ENCODE measurements around the gene DYNC1H1.
"Not testable (repeated sequence)": the region's sequence is repeated elsewhere in the genome, so short reads cannot be mapped to it uniquely, and the experiment has no call there.

The DYNC1H1 gene

DNA sequence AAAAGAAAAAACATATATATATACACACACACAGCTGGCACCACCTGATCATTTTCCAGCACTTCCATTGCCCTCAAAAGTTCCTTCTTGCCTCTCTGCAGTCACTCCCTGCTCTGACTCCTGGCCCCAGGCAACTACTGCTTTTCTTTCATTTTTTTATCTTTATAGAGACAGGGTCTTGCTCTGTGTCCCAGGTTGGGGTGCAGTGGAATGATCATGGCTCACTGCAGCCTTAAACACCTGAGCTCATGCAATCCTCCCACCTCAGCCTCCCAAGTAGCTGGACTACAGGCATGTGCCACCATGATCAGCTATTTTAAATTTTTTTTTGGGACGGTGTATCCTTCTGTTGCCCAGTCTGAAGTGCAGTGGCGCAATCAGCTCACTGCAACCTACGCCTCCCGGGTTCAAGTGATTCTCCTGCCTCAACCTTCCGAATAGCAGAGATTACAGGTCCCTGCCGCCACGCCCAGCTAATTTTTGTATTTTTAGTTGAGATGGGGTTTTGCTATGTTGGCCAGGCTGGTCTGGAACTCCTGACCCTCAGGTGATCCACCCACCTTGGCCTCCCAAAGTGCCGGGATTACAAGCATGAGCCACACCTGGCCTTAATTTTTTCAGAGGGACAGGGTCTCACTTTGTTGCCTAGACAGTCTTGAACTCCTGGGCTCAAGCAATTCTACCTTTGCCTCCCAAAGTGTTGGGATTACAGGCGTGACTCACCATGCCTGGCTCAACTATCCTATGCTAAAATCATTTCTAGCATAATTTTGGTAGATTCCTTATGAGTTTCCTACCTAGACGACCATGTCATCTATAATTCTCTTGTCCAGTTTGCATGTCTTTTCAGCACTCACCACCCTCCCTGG, 114.7 kb downstream of the DYNC1H1 start:
- Mint-ChIP-seq H3K4me1 (peaks cover 9% of the 10 kb centered on the region), H3K36me3 (peaks cover 41% of the 10 kb centered on the region), H3K27ac (no peak overlapping the region), H3K4me3 (no peak overlapping the region), H3K9me3 (no peaks in the 10 kb centered on the region), H3K27me3 (no peaks in the 10 kb centered on the region)
- DNase-seq (ENCODE audit: low spot score in 2 of 2) (no peak), ATAC-seq (ENCODE audit: low read depth) (no peak)

DNA sequence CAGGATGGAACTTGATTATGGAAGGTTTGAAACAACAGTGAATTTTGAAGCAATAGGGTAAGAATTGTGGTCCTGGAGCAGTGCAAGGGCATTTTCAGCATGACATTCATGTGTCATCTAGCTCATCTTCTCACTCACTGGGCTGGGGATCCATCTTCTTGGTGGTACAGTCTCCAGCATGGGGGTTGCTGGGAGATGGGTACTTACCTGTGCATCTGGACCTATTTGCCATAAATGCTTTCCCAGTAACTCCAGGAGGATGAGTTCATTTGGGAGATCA, 115.3 kb downstream of the DYNC1H1 start:
- no peak for DNase-seq (ENCODE audit: low spot score in 2 of 2)
- no peak for ATAC-seq (ENCODE audit: low read depth)
- Mint-ChIP-seq H3K9me3 (no peaks in the 10 kb centered on the region), H3K4me1 (peaks cover 10% of the 10 kb centered on the region), H3K27ac (no peak overlapping the region), H3K36me3 (peaks cover 42% of the 10 kb centered on the region), H3K27me3 (no peaks in the 10 kb centered on the region), H3K4me3 (no peak overlapping the region)

DNA sequence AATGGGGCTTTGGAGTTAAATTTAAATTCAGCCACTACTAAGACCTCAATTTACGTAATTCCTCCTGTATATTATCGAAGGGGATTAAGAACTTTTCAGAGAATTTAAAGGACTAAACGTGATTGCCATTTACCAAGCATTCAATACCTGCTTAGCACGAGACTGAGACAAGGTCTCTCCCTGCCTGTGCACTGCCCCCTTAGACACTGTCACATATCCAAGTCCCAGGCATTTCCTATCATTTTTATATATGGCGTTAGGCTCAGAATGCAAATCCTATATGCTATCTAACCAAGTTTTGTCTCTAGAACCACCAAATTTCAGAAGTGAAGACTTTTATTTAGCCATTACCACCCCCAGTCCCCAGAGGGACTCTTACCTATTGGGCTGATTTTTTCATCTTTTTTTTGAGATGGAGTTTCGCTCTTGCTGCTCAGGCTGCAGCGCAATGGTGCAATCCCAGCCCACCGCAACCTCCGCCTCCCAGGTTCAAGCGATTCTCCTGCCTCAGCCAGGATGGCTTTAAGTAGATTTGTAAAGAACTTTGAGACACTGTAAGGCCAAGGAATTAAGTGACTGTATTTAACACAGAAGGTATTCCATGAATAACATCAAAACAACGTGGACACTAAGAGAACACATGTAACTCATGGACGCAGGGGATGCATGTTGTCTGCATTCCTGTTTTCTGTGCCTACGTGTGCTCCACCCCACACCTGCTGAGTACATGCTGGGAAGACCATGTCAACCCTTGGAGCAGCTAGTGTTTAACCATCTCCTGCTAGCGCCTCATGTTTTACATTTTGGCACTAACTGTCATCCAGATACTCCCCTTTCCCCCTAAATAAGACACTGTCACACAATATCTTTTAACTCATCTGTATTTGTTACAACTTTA, 116.1 kb downstream of the DYNC1H1 start:
- DNase-seq (ENCODE audit: low spot score in 2 of 2) (no peak), ATAC-seq (ENCODE audit: low read depth) (no peak)
- Mint-ChIP-seq H3K4me3 (no peak overlapping the region), H3K27me3 (no peaks in the 10 kb centered on the region), H3K4me1 (peaks cover 14% of the 10 kb centered on the region), H3K9me3 (no peaks in the 10 kb centered on the region), H3K36me3 (peaks cover 46% of the 10 kb centered on the region), H3K27ac (no peak overlapping the region)

DNA sequence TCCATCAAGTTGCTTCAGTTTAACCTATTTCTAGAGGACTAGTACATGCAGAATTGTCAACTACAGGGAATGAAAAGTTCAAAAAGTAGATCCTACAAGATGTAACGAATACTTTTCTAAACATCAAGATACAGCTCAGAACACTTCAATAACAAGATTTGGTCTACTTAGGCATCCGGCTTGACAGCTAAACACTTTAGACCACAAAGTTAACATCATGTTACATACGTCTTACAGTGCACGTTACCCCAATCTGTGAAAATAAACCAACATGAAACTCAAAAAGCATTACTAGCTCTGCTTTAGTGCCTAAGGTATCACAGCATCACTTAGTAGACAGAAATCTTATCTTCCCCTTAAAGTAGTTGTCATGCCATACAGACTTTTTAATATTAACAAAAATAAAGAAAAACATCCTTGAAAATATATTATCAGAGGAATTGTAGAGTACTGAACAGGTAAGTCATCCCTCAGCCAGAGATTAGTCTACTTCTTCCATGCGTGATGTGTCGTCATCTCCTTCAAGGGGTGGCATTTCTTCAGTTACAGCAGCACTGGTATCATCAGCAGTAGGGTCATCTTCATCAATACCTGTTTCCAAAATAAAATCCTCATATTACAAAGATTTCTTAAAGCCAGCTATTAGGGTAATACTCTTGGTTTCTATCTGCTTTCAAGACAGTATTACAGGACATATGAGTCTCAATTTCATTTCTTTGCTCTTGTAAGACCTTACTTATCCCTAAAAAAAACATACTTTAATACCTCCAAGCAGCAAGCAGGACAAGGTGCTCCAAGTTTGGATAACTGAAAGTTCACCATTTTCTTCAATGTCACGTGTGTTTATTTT, 117.1 kb downstream of the DYNC1H1 start:
- Mint-ChIP-seq H3K27ac (no peak overlapping the region), H3K27me3 (no peaks in the 10 kb centered on the region), H3K9me3 (no peaks in the 10 kb centered on the region), H3K36me3 (peaks cover 48% of the 10 kb centered on the region), H3K4me1 (peaks cover 18% of the 10 kb centered on the region), H3K4me3 (no peak overlapping the region)
- DNase-seq (ENCODE audit: low spot score in 2 of 2) (no peak), ATAC-seq (ENCODE audit: low read depth) (no peak)

DNA sequence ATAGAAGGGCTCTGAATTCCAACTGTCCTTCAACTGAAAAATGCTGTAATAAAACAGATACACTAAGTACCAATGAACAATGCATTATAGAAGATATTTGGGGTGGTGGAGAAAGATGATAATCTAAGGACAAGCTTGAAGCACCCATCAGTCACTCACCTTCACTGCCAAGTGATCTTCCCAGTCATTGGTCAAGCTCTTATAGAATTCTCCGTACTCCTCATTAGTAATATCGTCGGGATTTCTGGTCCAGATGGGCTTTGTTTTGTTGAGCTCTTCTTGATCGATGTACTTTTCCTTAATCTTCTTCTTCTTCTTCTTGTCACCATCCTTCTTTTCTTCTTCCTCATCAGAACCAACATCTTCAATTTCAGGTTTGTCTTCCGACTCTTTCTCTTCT, 120.1 kb downstream of the DYNC1H1 start:
- H3K4me3 Mint-ChIP-seq; H3K9me3 Mint-ChIP-seq; H3K27me3 Mint-ChIP-seq; DNase-seq (ENCODE audit: low spot score in 2 of 2); ATAC-seq (ENCODE audit: low read depth): not testable (repeated sequence)
- Mint-ChIP-seq H3K4me1 (peaks cover 32% of the 10 kb centered on the region), H3K36me3 (peaks cover 41% of the 10 kb centered on the region), H3K27ac (peak overlapping the region; percentile 75)

DNA sequence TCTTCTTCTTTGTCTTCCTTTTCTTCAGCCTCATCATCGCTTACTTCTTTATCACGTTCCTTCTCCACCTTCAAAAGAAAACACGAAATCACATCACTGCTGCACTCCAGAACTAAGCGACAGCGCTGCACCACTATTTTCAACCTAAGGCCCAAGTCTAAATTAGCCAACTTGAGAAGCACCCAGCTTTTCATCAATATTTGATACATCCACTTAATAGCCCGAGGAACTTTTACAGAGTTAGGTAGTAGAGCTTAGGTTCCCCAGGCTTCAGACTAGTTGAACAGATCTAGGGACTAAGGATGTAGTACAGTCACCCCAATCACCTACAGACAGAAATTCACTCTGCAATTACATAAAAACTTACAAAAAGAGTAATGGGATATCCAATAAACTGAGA, 120.6 kb downstream of the DYNC1H1 start:
- Mint-ChIP-seq H3K4me3 (peak overlapping the region; percentile 39), H3K9me3 (no peaks in the 10 kb centered on the region), H3K27me3 (no peaks in the 10 kb centered on the region), H3K4me1 (peaks cover 35% of the 10 kb centered on the region), H3K27ac (peak overlapping the region; percentile 75), H3K36me3 (peaks cover 39% of the 10 kb centered on the region)
- ATAC-seq (ENCODE audit: low read depth) (no peak), DNase-seq (ENCODE audit: low spot score in 2 of 2) (no peak)

DNA sequence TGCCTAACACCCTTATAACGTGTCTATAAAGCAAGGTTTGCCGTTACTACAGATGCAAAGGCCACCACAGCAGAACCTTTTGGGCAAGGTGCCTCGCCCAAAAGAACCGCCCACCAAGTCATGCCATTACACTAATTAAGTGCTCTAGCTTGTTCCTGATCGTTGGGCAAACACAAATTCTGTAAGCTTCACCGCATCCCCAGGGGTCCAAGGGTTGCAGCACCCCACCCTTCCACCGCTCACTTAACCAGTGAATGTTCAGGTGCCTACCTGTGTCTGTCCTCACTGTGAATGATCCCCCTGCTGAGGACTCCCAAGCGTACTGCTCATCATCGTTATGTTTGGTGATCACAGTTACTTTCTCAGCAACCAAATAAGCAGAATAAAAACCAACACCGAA, 121.1 kb downstream of the DYNC1H1 start:
- Mint-ChIP-seq H3K27ac (peak overlapping the region; percentile 96), H3K4me3 (peak overlapping the region; percentile 90), H3K27me3 (no peaks in the 10 kb centered on the region), H3K9me3 (no peaks in the 10 kb centered on the region), H3K36me3 (peaks cover 36% of the 10 kb centered on the region), H3K4me1 (peaks cover 38% of the 10 kb centered on the region)
- ATAC-seq (ENCODE audit: low read depth) (no peak), DNase-seq (ENCODE audit: low spot score in 2 of 2) (no peak)

DNA sequence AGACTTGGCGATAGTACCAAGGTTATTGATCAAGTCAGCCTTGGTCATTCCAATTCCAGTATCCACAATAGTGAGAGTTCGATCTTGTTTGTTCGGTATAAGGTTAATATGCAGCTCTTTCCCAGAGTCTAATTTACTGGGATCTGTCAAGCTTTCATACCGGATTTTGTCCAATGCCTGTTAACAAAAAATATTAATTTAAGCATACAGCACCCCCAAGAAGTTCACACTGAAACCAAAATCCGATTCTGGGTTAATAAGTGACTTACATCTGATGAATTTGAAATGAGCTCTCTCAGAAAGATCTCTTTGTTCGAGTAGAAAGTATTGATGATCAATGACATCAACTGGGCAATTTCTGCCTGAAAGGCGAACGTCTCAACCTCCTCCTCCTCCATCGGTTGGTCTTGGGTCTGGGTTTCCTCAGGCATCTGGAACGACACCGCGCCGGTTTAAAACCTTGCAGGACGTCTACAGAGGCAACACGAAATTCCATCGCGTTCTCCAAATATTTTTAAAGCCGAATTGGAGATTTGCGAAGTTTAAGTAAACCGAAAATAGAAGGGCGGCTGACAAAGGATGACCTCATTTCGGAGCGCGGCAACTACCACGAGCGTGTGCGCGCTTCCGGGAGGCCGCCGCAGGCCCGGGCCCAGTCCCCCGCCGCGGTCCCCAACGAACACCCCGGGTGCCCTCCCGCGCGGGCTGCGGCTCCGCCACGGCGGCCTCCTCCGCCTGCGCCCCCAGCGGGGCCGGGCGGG, 121.8 kb downstream of the DYNC1H1 start:
- Mint-ChIP-seq H3K4me1 (peaks cover 34% of the 10 kb centered on the region), H3K27me3 (no peaks in the 10 kb centered on the region), H3K27ac (peak overlapping the region; percentile 96), H3K36me3 (peaks cover 30% of the 10 kb centered on the region), H3K4me3 (peak overlapping the region; percentile 90), H3K9me3 (no peaks in the 10 kb centered on the region)
- DNase-seq (ENCODE audit: low spot score in 2 of 2) (peak in 1 of 2 donors; percentile 59), ATAC-seq (ENCODE audit: low read depth) (peak; percentile 51)

DNA sequence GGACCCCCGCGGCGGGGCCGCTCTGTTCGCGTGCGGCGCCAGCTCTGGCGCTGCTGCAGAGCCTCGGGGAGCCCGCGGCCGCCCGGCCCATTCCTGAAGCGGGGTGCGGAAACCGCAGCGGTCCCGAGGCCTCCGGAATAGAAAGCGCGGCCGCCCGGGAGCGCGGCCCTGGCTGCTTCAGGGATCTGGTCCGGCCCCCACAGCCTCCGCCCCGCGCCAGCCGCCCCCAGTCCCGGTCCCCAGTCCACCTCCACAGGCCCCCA, 122.3 kb downstream of the DYNC1H1 start:
- Mint-ChIP-seq H3K4me1 (peaks cover 34% of the 10 kb centered on the region), H3K27ac (peak overlapping the region; percentile 96), H3K9me3 (no peaks in the 10 kb centered on the region), H3K4me3 (peak overlapping the region; percentile 93), H3K36me3 (peaks cover 26% of the 10 kb centered on the region), H3K27me3 (no peaks in the 10 kb centered on the region)
- DNase-seq (ENCODE audit: low spot score in 2 of 2), result no peak
- ATAC-seq (ENCODE audit: low read depth), result no peak

DNA sequence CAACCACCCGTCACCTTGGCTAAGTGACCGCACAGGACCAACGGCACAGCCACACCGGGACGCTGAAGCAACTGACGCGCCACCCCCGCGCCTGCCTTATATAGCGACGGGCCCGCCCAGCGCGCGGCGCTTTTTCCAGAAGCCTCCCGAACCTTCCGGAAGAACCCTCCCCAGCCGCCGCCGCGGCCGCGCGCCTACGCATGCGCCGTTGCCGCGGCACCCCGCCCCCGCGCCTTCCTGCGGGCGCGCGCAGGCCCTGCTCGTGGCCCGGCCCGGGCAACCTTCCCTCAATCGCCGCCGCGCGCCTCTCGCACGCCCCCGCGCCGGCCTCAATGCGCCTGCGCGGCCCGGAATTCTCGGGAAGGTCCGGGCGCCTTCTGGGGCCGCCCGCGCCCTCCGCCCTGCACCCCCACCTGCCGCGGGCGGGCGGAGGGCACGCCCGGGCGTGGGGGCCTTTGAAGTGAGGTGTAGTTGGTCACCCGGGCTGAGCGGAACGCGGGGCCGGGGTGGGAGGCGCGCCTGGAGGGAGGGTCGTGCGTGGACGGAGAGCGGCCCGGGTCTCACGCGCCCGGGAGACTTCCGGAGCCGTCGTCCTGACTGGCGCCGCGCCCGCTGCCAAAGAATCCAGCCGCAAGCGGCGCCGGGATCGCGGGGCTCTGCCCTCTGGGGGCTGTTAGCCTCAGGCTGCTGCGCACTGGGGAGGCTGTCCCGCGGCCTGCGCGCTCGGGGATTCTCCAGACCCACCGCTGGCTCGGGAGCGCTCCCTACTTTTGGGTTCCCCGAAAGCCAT, 122.8 kb downstream of the DYNC1H1 start, which contains the start of gene HSP90AA1:
Gene HSP90AA1, minus strand, starts transcription at position 73 of the 790 bp plus-strand sequence. CDS start 666 bp downstream, outside the sequence.
- Mint-ChIP-seq H3K27ac (peak within 1 kb of the TSS; percentile 96), H3K4me3 (peak within 1 kb of the TSS; percentile 93), H3K9me3 (no peaks in the 10 kb centered on the region), H3K4me1 (peaks cover 34% of the 10 kb centered on the region), H3K27me3 (no peaks in the 10 kb centered on the region), H3K36me3 (peaks cover 21% of the 10 kb centered on the region)
- peak; percentile 78 for ATAC-seq (ENCODE audit: low read depth)
- peak; percentile 89 to 94 for DNase-seq (ENCODE audit: low spot score in 2 of 2)

DNA sequence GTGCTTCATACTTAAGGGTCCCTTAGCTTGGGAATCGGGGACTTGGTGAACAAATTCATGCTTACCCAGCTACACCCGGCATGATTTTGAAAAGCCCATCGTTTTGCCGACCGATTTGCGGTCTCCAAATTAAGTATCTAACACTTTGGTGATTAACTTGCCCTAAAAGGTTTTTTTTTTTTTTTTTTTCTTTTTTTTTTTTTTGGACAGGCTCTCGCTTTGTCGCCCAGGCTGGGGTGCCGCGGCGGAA, 123.3 kb downstream of the DYNC1H1 start:
- Mint-ChIP-seq H3K4me3 (peak overlapping the region; percentile 93), H3K36me3 (peaks cover 19% of the 10 kb centered on the region), H3K4me1 (peaks cover 34% of the 10 kb centered on the region), H3K27me3 (no peaks in the 10 kb centered on the region), H3K27ac (peak overlapping the region; percentile 96), H3K9me3 (no peaks in the 10 kb centered on the region)
- ATAC-seq (ENCODE audit: low read depth), result no peak
- DNase-seq (ENCODE audit: low spot score in 2 of 2), result no peak

DNA sequence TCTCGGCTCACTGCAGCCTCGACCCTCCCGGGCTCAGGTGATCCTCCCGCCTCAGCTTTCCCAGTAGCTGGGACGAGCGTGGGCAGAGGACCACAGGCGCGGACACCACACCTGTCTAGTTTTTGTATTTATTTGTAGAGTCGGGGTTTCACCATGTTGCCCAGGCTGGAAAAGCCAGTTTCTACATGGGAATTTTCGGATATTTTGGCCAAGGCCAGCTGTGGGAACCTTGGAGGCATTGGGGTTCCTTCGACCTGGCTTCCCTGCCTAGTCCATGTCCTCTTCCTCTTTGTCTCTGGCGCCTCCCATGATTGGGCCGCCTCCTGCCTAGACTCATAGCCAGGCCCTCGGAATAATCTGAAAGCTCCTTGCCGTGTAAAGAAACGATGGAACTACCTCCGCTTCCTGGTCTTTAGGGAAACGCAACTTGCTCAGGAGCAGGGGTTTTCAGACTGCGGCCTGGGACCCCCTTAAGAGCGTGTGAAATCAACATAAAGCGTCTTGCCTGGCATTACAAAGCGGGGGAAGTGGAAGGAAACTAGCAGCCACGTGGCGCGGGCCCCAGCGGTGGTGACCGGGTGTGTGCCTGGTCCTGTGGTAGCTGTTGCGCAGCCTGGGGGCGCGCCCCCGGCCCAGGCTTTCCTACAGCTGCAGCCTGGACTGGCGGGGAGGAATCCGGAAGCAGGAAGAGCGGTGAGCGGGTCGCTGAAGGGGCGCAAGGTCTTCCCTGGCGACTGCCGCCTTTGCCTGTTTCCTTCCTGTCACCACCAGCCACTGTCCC, 123.8 kb downstream of the DYNC1H1 start:
- ATAC-seq (ENCODE audit: low read depth), result no peak
- Mint-ChIP-seq H3K4me3 (peak overlapping the region; percentile 93), H3K9me3 (no peaks in the 10 kb centered on the region), H3K36me3 (peaks cover 15% of the 10 kb centered on the region), H3K27ac (peak overlapping the region; percentile 96), H3K27me3 (no peaks in the 10 kb centered on the region), H3K4me1 (peaks cover 32% of the 10 kb centered on the region)
- DNase-seq (ENCODE audit: low spot score in 2 of 2), result peak in 1 of 2 donors; percentile 37

All from memory B cell (primary cell).